ENCODE data around the gene ZCCHC24. TPM values are rescaled to one million over a fixed set of nuclear protein-coding genes. Genes with fewer than 3 reads are reported as not detected.

ZCCHC24 gene
- total RNA-seq, result 40.3 and 44.4 TPM in 2 replicates
- 30.2 and 33.2 TPM in 2 replicates for polyA plus RNA-seq
- 45.0 and 51.9 TPM in 2 replicates for polyA plus RNA-seq (2012)
- polyA minus RNA-seq (ENCODE audit: low replicate concordance), result 92.5 and 96.5 TPM in 2 replicates

DNA sequence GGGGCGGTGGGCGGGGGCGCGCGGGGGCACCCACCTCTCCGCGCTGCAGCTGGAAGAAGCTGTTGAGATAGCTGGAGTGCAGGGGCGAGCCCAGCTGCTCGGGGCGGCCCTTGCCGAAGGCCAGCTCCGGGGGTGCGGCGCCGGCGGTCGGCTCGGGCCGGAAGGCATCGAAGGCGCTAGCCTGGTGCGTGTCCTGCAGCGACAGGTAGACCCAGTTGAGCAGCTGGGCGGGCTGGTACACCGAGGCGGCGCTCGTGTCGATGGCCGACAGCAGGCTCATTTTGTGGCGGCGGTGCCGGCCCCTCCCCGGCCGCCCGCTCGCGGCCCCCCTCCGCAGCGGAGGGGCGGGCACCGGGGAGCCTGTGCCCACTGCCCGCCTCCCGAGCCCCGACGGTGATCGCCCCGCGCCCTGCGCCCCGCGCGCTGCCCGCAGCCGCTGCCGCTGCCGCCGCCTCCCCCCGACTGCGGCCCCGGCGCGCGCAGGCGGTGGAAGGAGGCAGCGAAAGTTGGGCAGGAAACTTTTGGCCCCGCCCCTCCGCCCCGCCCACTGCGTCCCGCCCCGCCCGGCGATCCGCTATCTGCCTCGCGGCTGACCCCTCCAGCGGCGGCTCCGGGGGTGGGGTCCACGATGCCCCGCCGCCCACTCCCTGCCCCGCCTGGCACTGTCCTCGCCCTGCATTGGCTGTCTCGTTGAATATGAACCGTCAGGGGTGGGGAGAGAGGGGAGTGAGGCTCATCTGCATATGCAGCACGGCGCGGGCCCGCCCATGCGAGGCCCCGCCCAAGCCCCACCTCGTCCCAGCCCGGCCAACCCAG lies at the start of gene ZCCHC24:
Gene ZCCHC24 (minus strand): TSS at position 464 of the 816 bp plus-strand sequence. CDS start 184 bp downstream, at position 280.
- Histone ChIP-seq H3K36me3 (ENCODE audit: control insufficient read depth, insufficient read depth, low read length) (peaks cover 2% of the 10 kb centered on the region), H3K4me1 (ENCODE audit: control insufficient read depth, extremely low read depth, insufficient read depth, low read length) (peaks cover 19% of the 10 kb centered on the region), H4K20me1 (ENCODE audit: control insufficient read depth, extremely low read depth, insufficient read depth, low read length) (no peaks in the 10 kb centered on the region), H3K4me2 (ENCODE audit: extremely low read depth, insufficient read depth, low read length) (peak within 1 kb of the TSS; percentile 97), H3K9ac (ENCODE audit: insufficient read depth, low read length) (peak within 1 kb of the TSS; percentile 86), H3K27me3 (ENCODE audit: control insufficient read depth, insufficient read depth, low read length) (no peaks in the 10 kb centered on the region), H3K9me3 (ENCODE audit: control insufficient read depth, insufficient read depth, low read depth, low read length) (no peaks in the 10 kb centered on the region), H3K79me2 (ENCODE audit: control insufficient read depth, insufficient read depth, low read length) (peaks cover 42% of the 10 kb centered on the region), H3K27ac (ENCODE audit: insufficient read depth, low read length) (peak within 1 kb of the TSS; percentile 95), H3K4me3 (replicated peaks in 1 of 4; ENCODE audit: control extremely low read depth in 1 of 4, insufficient read depth in 1 of 4, low read depth in 3 of 4, low read length in 4 of 4) (peak within 1 kb of the TSS; percentile 72 to 98 (median 82)), H2AFZ (ENCODE audit: low read length) (peak within 1 kb of the TSS; percentile 55)
- TF ChIP-seq, protein P1, sequence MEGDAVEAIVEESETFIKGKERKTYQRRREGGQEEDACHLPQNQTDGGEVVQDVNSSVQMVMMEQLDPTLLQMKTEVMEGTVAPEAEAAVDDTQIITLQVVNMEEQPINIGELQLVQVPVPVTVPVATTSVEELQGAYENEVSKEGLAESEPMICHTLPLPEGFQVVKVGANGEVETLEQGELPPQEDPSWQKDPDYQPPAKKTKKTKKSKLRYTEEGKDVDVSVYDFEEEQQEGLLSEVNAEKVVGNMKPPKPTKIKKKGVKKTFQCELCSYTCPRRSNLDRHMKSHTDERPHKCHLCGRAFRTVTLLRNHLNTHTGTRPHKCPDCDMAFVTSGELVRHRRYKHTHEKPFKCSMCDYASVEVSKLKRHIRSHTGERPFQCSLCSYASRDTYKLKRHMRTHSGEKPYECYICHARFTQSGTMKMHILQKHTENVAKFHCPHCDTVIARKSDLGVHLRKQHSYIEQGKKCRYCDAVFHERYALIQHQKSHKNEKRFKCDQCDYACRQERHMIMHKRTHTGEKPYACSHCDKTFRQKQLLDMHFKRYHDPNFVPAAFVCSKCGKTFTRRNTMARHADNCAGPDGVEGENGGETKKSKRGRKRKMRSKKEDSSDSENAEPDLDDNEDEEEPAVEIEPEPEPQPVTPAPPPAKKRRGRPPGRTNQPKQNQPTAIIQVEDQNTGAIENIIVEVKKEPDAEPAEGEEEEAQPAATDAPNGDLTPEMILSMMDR (conservative IDR thresholded peaks at IDR 0.05 in 1 of 2, IDR thresholded peaks at IDR 0.05 in 1 of 2; ENCODE audit: low read depth in 1 of 2, low read length in 2 of 2), result no peak
- TF ChIP-seq EZH2 (IDR thresholded peaks at IDR 0.05; ENCODE audit: low read length, missing control alignments), result no peak
- peak; percentile 99 for DNase-seq (ENCODE audit: low read depth in 2 of 2)

DNA sequence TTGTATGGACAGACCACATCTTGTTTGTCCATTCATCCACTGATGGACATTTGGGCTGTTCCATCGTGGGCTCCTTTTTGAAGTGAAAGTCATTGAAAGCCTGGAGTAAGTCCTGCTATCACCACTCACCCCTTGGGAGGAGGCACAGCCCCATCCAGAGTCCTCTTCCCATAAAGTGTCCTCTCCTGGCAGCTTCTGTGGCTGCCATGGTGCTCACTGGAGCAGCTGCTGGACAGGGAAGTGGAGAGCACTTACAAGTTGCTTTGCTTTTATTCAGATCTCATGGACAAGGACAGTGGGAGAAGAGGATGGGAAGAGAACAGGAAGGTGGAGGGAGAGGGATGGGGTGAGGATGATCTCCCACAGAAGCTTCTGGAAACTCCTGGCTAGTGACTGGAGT lies 48.4 kb upstream of the ZCCHC24 start:
- H3K9ac ChIP-seq (ENCODE audit: insufficient read depth, low read length), result no peak overlapping the region
- H3K4me3 ChIP-seq (replicated peaks in 1 of 4; ENCODE audit: control extremely low read depth in 1 of 4, insufficient read depth in 1 of 4, low read depth in 3 of 4, low read length in 4 of 4), result no peak overlapping the region
- TF ChIP-seq EZH2 (IDR thresholded peaks at IDR 0.05; ENCODE audit: low read length, missing control alignments), result no peak
- TF ChIP-seq, protein P1 (conservative IDR thresholded peaks at IDR 0.05 in 1 of 2, IDR thresholded peaks at IDR 0.05 in 1 of 2; ENCODE audit: low read depth in 1 of 2, low read length in 2 of 2), result no peak
- no peak for DNase-seq (ENCODE audit: low read depth in 2 of 2)
- no peak overlapping the region for H2AFZ ChIP-seq (ENCODE audit: low read length)
- H3K27ac ChIP-seq (ENCODE audit: insufficient read depth, low read length), result no peak overlapping the region
- no peaks in the 10 kb centered on the region for H3K36me3 ChIP-seq (ENCODE audit: control insufficient read depth, insufficient read depth, low read length)
- H3K4me2 ChIP-seq (ENCODE audit: extremely low read depth, insufficient read depth, low read length), result no peak overlapping the region
- H3K79me2 ChIP-seq (ENCODE audit: control insufficient read depth, insufficient read depth, low read length), result no peaks in the 10 kb centered on the region
- H4K20me1 ChIP-seq (ENCODE audit: control insufficient read depth, extremely low read depth, insufficient read depth, low read length), result no peaks in the 10 kb centered on the region
- peaks cover 16% of the 10 kb centered on the region for H3K4me1 ChIP-seq (ENCODE audit: control insufficient read depth, extremely low read depth, insufficient read depth, low read length)
- H3K9me3 ChIP-seq (ENCODE audit: control insufficient read depth, insufficient read depth, low read depth, low read length), result no peaks in the 10 kb centered on the region
- H3K27me3 ChIP-seq (ENCODE audit: control insufficient read depth, insufficient read depth, low read length), result peaks cover 23% of the 10 kb centered on the region

DNA sequence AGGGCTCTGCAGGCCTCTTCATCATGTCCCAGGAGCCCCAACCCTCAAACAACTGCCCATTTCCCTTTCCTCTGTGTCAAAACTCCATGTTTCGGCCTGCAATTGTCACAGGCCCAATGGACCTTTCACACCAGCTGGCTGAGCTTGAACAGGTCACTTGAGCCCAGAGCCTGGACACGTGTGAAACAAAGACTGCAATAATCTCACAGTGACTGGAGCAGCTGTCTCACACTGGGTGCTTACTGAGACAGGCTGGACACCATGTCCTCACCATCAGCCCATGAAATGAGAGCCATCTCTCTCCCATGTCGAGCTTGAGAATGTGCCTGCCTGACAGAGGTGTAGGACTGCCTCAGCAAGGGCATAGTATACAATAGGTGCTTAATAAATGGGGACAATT lies 47.4 kb upstream of the ZCCHC24 start:
- no peaks in the 10 kb centered on the region for H3K79me2 ChIP-seq (ENCODE audit: control insufficient read depth, insufficient read depth, low read length)
- H2AFZ ChIP-seq (ENCODE audit: low read length), result no peak overlapping the region
- H3K27ac ChIP-seq (ENCODE audit: insufficient read depth, low read length), result no peak overlapping the region
- no peak overlapping the region for H3K9ac ChIP-seq (ENCODE audit: insufficient read depth, low read length)
- no peaks in the 10 kb centered on the region for H3K9me3 ChIP-seq (ENCODE audit: control insufficient read depth, insufficient read depth, low read depth, low read length)
- no peaks in the 10 kb centered on the region for H3K36me3 ChIP-seq (ENCODE audit: control insufficient read depth, insufficient read depth, low read length)
- TF ChIP-seq, protein P1 (conservative IDR thresholded peaks at IDR 0.05 in 1 of 2, IDR thresholded peaks at IDR 0.05 in 1 of 2; ENCODE audit: low read depth in 1 of 2, low read length in 2 of 2), result no peak
- TF ChIP-seq EZH2 (IDR thresholded peaks at IDR 0.05; ENCODE audit: low read length, missing control alignments), result no peak
- no peak for DNase-seq (ENCODE audit: low read depth in 2 of 2)
- peaks cover 19% of the 10 kb centered on the region for H3K27me3 ChIP-seq (ENCODE audit: control insufficient read depth, insufficient read depth, low read length)
- no peak overlapping the region for H3K4me3 ChIP-seq (replicated peaks in 1 of 4; ENCODE audit: control extremely low read depth in 1 of 4, insufficient read depth in 1 of 4, low read depth in 3 of 4, low read length in 4 of 4)
- H3K4me1 ChIP-seq (ENCODE audit: control insufficient read depth, extremely low read depth, insufficient read depth, low read length), result peaks cover 24% of the 10 kb centered on the region
- no peak overlapping the region for H3K4me2 ChIP-seq (ENCODE audit: extremely low read depth, insufficient read depth, low read length)
- no peaks in the 10 kb centered on the region for H4K20me1 ChIP-seq (ENCODE audit: control insufficient read depth, extremely low read depth, insufficient read depth, low read length)

All from fibroblast of lung (primary cell).